A549 treated with Mapracorat at 1 μM for 4 hours (cell line): ENCODE data around the gene NAGA. TPM values are rescaled to one million over a fixed set of nuclear protein-coding genes. Genes with fewer than 3 reads are reported as not detected.

Experiments used
- total RNA-seq: library from RNA; stranded (reverse); fragments of 200-300 nt; extraction: Qiagen RNA extraction; gene quantifications from 5 replicates; pipeline ENCODE4 v1.2.3, GENCODE V29; 2022

Gene NAGA
- 6.1 to 7.8 TPM (median 6.7 TPM) in 5 replicates for total RNA-seq

GRCh38 chr22:42070517-42071422 lies at the start of gene NAGA:
TSS of gene NAGA (minus strand) at chr22:42070812. CDS start at chr22:42070297, 515 bp downstream.

GRCh38 chr22:42090596-42091454 lies 20.2 kb upstream of the NAGA start, which contains the start of gene NDUFA6:
TSS of gene NDUFA6 (minus strand) at chr22:42090772. CDS start at chr22:42090744, 28 bp downstream.

GRCh38 chr22:42079319-42080251 lies 9.0 kb upstream of the NAGA start, which contains the start of gene SMDT1:
TSS of gene SMDT1 (plus strand) at chr22:42079700. CDS start at chr22:42079769, 69 bp downstream.

GRCh38 chr22:42074132-42074811 lies 3.7 kb upstream of the NAGA start, which contains the start of gene PHETA2:
TSS of gene PHETA2 (plus strand) at chr22:42074248. CDS start at chr22:42077294, 3,046 bp downstream.

Other genes starting within 250 kb of the NAGA start
- gene SREBF2, start 237.7 kb downstream of the NAGA start, total RNA-seq = 21.9 to 32.5 TPM (median 28.7 TPM) in 5 replicates
- gene SHISA8, start 155.7 kb downstream of the NAGA start, total RNA-seq = 0.13 to 0.31 TPM (median 0.24 TPM) in 4 of 5 replicates, not detected in the other
- 0.17 to 0.34 TPM (median 0.20 TPM) in 5 replicates for gene TNFRSF13C, start 144.0 kb downstream of the NAGA start, total RNA-seq
- gene CENPM, start 123.7 kb downstream of the NAGA start, total RNA-seq = 26.6 to 41.4 TPM (median 36.8 TPM) in 5 replicates
- 1.0 to 1.4 TPM (median 1.2 TPM) in 5 replicates for gene SEPTIN3, start 101.4 kb downstream of the NAGA start, total RNA-seq
- 0.15 to 0.22 TPM in 2 of 5 replicates, not detected in the others for gene WBP2NL, start 72.0 kb downstream of the NAGA start, total RNA-seq
- not detected in 5 replicates for gene PHETA2, start 3.4 kb upstream of the NAGA start, total RNA-seq
- 21.5 to 44.4 TPM (median 43.5 TPM) in 5 replicates for gene SMDT1, start 8.9 kb upstream of the NAGA start, total RNA-seq
- gene NDUFA6, start 20.0 kb upstream of the NAGA start, total RNA-seq = 66.9 to 71.1 TPM (median 68.7 TPM) in 5 replicates
- gene CYP2D6, start 60.0 kb upstream of the NAGA start, total RNA-seq = 0.41 to 0.93 TPM (median 0.63 TPM) in 5 replicates
- 11.8 to 14.1 TPM (median 13.3 TPM) in 5 replicates for gene TCF20, start 199.8 kb upstream of the NAGA start, total RNA-seq